Cardiac muscle cell (in vitro differentiated cells and primary cell): ENCODE results near the gene ADGRD1. TPM values are rescaled to one million over a fixed set of nuclear protein-coding genes. Genes with fewer than 3 reads are reported as not detected.

Source experiments
- DNase-seq, 2 donors: peaks; one replicate each; pipeline versions ENCODE4 v3.0.0 to v3.0.0-alpha.2; 2010 to 2017; ENCODE audit warnings: low read depth in 1 of 2, low spot score in 1 of 2
- H3K27ac ChIP-seq: fragments of 200-600 bp; sonication (generic); 2 replicates; pipeline ENCODE4 v1.5.1; 2016
- H3K27me3 ChIP-seq: fragments of 200-600 bp; sonication (generic); 2 replicates; pipeline ENCODE4 v1.6.0; 2016; ENCODE audit warnings: control low read depth
- H3K36me3 ChIP-seq: fragments of 200-600 bp; sonication (generic); 2 replicates; pipeline ENCODE4 v1.5.1; 2016; ENCODE audit warnings: control low read depth
- H3K4me1 ChIP-seq: fragments of 200-600 bp; sonication (generic); 2 replicates; pipeline ENCODE4 v1.8.1; 2017; ENCODE audit warnings: low read depth, mild to moderate bottlenecking, mixed run types
- H3K4me3 ChIP-seq: fragments of 200-600 bp; sonication (generic); 2 replicates; pipeline ENCODE4 v1.5.1; 2016; ENCODE audit warnings: mild to moderate bottlenecking
- H3K9me3 ChIP-seq: fragments of 200-600 bp; sonication (generic); 2 replicates; pipeline ENCODE4 v1.5.1; 2017; ENCODE audit warnings: low read depth, mild to moderate bottlenecking, control low read depth
- polyA plus RNA-seq: library from polyadenylated mRNA; unstranded; fragments of >200 nt; fragmentation: Nextera tagmentation; extraction: Ambion mirVana; gene quantifications from 2 replicates; pipeline ENCODE4 v1.2.1, GENCODE V29; 2016
- total RNA-seq: library from RNA; depleted of rRNA; stranded (reverse); fragments of >200 nt; gene quantifications from 2 replicates; pipeline ENCODE4 v1.2.3, GENCODE V29; 2016
- TF ChIP-seq, protein P1 (sequence below): IDR thresholded peaks from 2 replicates; pipeline ENCODE4 v1.5.1; 2012; ENCODE audit warnings: low read depth, mild to moderate bottlenecking, low read length

The ADGRD1 gene
- total and polyA plus RNA-seq, 2 experiments from 2014 or later, result 66.6 to 74.0 TPM

DNA sequence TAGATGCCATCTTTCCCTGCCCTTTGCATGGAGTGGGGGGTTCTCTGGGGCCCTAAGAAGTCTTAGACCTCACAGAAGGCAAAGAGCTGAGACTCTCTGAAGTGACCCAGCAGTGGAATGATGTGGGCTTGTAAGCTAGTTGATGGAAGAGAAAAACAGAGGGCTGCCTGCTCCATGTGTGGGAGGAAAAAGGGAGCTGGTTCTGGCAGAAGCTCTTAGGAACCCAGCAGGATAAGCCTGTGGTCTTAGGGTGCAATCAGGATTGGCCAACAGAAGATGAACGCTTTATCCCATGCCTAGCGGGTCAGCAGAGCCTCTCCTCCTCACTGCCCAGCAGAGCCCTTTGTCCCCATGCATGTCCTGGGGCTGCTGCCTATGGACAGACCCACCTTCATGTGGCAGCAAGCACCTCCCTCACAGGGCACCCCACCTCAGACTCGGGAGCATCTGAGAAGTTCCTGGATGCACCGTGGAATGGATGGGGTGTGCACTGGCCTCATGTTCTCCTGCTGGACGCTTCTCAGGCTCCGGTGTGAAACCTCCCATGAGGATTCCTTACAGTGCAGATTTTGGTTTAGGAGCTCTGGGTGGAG is 152.7 kb downstream of the ADGRD1 start:
- Histone ChIP-seq H3K36me3 (peaks cover 7% of the 10 kb centered on the region), H3K27ac (no peak overlapping the region), H3K9me3 (no peaks in the 10 kb centered on the region), H3K27me3 (no peaks in the 10 kb centered on the region), H3K4me1 (no peaks in the 10 kb centered on the region), H3K4me3 (no peak overlapping the region)
- no peak for DNase-seq
- TF ChIP-seq, protein P1, sequence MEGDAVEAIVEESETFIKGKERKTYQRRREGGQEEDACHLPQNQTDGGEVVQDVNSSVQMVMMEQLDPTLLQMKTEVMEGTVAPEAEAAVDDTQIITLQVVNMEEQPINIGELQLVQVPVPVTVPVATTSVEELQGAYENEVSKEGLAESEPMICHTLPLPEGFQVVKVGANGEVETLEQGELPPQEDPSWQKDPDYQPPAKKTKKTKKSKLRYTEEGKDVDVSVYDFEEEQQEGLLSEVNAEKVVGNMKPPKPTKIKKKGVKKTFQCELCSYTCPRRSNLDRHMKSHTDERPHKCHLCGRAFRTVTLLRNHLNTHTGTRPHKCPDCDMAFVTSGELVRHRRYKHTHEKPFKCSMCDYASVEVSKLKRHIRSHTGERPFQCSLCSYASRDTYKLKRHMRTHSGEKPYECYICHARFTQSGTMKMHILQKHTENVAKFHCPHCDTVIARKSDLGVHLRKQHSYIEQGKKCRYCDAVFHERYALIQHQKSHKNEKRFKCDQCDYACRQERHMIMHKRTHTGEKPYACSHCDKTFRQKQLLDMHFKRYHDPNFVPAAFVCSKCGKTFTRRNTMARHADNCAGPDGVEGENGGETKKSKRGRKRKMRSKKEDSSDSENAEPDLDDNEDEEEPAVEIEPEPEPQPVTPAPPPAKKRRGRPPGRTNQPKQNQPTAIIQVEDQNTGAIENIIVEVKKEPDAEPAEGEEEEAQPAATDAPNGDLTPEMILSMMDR, result no peak

- Histone ChIP-seq H3K27me3 (no peaks in the 10 kb centered on the region), H3K9me3 (no peaks in the 10 kb centered on the region), H3K27ac (no peak overlapping the region), H3K4me3 (no peak overlapping the region), H3K4me1 (no peaks in the 10 kb centered on the region), H3K36me3 (peaks cover 7% of the 10 kb centered on the region)
- TF ChIP-seq, protein P1, result no peak
- DNase-seq, result no peak
These were observed 154.7 kb downstream of the ADGRD1 start for GRCh38 chr12:131108177-131108955.

DNA sequence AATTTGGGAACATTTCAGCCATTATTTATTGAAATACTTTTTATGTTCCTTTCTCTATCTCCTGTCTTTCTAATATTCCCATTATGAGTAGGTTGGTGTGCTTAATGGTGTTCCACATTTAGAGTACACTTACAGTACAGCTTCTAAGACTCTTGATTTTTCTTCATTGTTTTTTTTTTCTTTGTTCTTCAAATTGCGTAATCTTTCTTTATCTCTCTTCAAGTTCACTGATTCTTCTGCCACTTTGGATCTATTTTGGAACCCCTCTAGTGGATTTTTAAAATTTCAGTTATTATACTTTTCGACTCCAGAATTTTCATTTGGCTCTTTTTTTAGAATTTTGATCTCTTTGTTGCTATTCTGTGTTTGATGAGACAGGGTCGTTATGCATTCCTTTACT is 157.7 kb downstream of the ADGRD1 start:
- Histone ChIP-seq H3K36me3 (peaks cover 4% of the 10 kb centered on the region), H3K9me3 (no peaks in the 10 kb centered on the region), H3K27me3 (no peaks in the 10 kb centered on the region), H3K4me1 (no peaks in the 10 kb centered on the region), H3K27ac (no peak overlapping the region), H3K4me3 (no peak overlapping the region)
- no peak for DNase-seq
- TF ChIP-seq, protein P1, result no peak

DNA sequence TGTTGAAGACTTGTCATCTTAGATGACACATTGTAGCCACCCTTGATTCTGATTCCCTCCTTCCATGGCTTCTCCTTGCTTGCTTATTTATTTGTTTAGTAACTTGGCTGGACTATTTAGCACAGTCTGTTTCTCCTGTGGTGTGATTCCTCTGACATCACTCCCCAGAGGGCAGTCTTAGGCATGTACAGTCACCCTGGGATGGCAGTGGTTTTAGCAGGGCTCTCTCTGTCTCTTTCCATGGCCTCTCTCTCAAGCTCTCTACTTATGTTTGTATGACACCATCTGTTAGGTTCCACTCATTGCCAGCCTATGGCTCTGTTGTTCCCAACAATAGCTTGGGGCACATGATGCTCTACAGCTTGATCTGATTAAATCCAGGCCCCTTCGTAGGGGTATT is 158.3 kb downstream of the ADGRD1 start:
- DNase-seq, result no peak
- Histone ChIP-seq H3K9me3 (no peaks in the 10 kb centered on the region), H3K27ac (no peak overlapping the region), H3K4me1 (no peaks in the 10 kb centered on the region), H3K27me3 (no peaks in the 10 kb centered on the region), H3K36me3 (peaks cover 4% of the 10 kb centered on the region), H3K4me3 (no peak overlapping the region)
- TF ChIP-seq, protein P1, result no peak

DNA sequence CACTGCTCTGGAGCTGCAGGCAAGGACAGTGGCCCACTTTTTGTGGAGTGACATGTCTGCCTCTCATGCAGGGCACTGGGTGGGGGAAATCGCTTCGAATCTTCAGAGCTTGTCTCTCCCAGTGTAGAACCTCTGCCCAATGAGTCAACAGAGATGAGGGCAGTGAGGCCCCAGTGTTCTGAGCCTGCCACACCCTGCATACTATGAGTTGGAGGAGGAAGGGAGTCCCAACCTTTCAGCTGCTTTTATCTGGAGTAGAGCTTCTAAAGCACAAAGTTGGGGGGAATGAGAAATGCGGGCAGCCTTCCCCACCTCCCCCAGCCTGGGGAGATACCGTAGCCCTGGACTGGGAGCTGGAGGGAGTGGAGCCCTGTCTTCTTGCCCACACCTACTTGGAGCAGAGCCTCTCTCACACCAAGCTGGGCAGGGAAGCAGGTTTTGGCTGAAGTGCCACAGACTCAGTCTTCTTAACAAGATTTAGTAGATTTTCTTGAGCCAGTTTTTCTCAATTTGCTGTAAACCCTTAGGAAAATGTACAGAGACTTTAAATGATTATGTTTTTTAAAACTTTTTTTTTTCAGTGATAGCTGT is 159.1 kb downstream of the ADGRD1 start:
- DNase-seq, result no peak
- H3K27ac ChIP-seq, result no peak overlapping the region

More for the DNA sequence above, 159.1 kb downstream of the ADGRD1 start:
- Histone ChIP-seq H3K4me1 (no peaks in the 10 kb centered on the region), H3K9me3 (no peaks in the 10 kb centered on the region), H3K36me3 (peaks cover 5% of the 10 kb centered on the region), H3K27me3 (no peaks in the 10 kb centered on the region), H3K4me3 (no peak overlapping the region)
- TF ChIP-seq, protein P1, result no peak
